ENCODE measurements around the gene DDX24.

The DDX24 gene

DNA sequence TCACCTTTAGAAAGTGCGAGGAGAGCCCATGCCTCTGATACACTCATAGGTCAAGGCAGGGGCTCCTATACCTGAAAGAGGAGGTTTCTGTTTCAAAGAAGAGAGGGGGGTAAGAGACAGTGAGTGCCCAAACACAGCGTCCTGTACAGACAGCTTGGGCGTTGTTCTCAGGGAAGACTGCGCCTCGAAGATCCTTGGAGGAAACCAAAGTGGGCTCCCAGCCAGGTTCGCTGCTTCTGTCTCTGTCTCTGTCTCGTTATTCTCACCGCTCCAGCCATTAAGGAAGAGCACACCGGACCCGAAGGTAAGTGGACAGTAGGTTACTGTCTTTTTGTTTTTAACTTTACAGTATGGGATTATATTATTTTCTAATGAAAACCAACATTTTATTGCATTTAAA lies 23.7 kb upstream of the DDX24 start:
- no peak for TF ChIP-seq ZFX (IDR thresholded peaks at IDR 0.05; ENCODE audit: borderline replicate concordance)
- TF ChIP-seq, protein P1, sequence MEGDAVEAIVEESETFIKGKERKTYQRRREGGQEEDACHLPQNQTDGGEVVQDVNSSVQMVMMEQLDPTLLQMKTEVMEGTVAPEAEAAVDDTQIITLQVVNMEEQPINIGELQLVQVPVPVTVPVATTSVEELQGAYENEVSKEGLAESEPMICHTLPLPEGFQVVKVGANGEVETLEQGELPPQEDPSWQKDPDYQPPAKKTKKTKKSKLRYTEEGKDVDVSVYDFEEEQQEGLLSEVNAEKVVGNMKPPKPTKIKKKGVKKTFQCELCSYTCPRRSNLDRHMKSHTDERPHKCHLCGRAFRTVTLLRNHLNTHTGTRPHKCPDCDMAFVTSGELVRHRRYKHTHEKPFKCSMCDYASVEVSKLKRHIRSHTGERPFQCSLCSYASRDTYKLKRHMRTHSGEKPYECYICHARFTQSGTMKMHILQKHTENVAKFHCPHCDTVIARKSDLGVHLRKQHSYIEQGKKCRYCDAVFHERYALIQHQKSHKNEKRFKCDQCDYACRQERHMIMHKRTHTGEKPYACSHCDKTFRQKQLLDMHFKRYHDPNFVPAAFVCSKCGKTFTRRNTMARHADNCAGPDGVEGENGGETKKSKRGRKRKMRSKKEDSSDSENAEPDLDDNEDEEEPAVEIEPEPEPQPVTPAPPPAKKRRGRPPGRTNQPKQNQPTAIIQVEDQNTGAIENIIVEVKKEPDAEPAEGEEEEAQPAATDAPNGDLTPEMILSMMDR (IDR thresholded peaks at IDR 0.05), result no peak

DNA sequence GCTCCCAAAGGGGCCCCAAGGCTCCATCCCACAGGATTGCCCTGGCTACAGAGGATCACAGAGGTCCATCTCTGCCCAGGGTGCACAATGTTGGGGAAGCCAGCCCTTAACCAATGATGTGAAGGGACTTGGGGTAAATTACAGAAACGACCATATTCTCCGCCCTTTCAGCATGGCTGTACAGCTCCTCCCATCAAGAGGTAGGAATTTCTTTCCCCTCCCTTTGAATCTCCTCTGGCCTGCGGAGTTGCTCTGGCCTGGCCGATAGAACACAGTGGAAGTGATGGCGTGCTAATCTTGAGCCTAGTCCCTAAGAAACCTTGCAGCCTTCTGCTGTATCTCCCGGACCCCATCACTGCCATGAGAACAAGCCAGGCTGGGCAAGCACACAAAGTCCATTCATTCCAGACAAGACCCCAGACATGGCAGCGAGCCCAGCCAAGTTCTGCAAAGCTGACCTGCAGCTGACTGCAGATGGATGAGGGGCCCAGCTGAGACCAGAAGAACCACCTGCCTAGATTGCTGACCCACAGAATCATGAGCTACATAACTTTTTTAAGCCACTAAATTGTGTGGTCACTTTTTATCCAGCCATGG lies 22.6 kb upstream of the DDX24 start:
- H3K27ac ChIP-seq, result no peak overlapping the region
- TF ChIP-seq, protein P1 (IDR thresholded peaks at IDR 0.05), result no peak
- no peak for TF ChIP-seq ZFX (IDR thresholded peaks at IDR 0.05; ENCODE audit: borderline replicate concordance)

More for the DNA sequence above, 23.7 kb upstream of the DDX24 start:
- H3K27ac ChIP-seq, result no peak overlapping the region

DNA sequence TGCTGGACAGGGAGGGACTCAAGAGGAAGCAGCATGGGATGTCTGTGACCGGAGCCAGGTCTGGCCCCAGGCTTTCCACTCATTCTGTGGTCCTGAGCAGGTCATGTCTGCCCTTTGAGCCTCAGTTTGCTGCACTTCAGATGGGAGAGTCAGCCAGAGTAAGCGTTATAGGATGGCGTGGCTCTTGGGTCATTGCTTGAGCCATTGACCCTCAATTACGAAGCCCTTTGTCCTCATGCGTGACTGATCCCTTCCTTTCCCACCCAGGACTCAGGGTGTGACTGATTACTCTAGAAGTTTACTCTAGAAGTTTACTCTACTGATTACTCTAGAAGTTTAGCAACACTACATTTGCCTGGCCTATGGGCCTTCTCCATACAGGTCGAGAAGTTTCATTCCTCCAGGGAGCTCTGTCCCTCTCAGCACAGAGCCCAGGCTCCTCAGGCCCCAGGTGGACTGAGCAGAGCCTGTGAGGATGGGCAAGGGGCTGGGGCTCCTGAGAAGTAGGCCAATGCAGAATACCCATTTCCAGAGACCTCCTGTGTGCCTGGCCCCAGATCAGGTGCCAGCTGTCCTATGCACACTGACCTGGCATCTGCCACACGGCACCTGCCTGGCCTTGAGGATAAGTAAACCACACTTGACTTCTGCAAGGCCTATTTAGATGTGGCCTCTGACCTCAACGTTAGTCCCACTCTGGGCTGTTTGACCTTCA lies 21.9 kb upstream of the DDX24 start:
- TF ChIP-seq, protein P1 (IDR thresholded peaks at IDR 0.05), result no peak
- TF ChIP-seq ZFX (IDR thresholded peaks at IDR 0.05; ENCODE audit: borderline replicate concordance), result no peak
- no peak overlapping the region for H3K27ac ChIP-seq

DNA sequence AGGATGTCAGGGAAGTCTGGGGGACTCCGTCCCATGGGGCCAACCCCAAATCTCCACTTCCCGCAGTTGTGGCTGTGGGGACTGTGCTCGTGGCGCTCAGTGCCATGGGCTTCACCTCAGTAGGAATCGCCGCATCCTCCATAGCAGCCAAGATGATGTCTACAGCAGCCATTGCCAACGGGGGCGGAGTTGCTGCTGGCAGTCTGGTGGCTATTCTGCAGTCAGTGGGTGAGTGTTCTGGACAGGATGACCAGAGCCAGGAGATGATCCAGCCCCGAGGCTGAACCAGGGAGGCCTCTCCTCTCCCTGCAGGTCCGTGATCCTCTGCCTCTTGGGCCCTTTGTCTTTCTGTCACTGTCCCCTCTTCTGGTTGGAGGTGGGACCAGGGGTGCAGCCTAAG lies 20.7 kb upstream of the DDX24 start:
- H3K27ac ChIP-seq, result no peak overlapping the region
- TF ChIP-seq ZFX (IDR thresholded peaks at IDR 0.05; ENCODE audit: borderline replicate concordance), result no peak
- TF ChIP-seq, protein P1 (IDR thresholded peaks at IDR 0.05), result no peak

DNA sequence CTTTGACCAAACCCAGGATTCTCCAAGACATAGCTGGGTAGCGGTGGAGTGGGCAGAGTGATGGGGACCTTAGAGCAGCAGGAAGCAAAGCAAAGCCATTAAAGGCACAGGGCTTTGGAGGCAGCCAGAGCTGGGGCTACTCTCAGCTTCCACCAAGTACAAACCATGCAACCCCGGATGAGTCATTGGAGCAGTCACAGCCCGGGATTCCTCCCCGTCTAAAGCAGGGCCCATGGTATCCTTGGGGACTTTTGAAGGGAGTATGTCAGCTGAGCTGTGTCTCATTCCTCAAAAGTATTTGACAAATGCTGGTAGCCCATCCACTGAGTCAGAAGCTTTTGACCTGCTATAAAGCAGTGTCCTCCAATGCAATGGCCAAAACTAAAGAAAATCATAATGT lies 19.8 kb upstream of the DDX24 start:
- TF ChIP-seq ZFX (IDR thresholded peaks at IDR 0.05; ENCODE audit: borderline replicate concordance), result no peak
- TF ChIP-seq, protein P1 (IDR thresholded peaks at IDR 0.05), result no peak
- no peak overlapping the region for H3K27ac ChIP-seq

DNA sequence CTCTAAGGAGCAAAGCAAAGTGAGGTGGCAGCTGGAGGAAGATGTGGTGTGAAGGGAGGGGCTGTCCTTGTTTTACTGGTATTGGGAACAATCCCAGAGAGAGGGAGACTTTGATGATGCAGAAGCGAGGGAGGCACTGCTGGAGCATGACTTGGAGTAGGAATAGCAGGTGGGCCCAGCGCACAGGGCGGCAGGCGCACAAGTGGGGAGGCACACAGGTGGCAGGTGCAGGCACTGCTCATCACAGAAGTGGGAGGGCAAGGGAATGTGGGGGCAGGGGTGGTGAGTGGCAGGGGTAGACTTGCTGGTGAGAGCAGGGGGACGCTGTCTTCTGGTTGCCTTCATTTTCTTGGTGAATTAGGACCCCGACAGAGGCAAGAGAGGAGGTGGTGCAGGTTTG lies 18.0 kb upstream of the DDX24 start:
- TF ChIP-seq, protein P1 (IDR thresholded peaks at IDR 0.05), result no peak
- TF ChIP-seq ZFX (IDR thresholded peaks at IDR 0.05; ENCODE audit: borderline replicate concordance), result no peak
- H3K27ac ChIP-seq, result no peak overlapping the region

DNA sequence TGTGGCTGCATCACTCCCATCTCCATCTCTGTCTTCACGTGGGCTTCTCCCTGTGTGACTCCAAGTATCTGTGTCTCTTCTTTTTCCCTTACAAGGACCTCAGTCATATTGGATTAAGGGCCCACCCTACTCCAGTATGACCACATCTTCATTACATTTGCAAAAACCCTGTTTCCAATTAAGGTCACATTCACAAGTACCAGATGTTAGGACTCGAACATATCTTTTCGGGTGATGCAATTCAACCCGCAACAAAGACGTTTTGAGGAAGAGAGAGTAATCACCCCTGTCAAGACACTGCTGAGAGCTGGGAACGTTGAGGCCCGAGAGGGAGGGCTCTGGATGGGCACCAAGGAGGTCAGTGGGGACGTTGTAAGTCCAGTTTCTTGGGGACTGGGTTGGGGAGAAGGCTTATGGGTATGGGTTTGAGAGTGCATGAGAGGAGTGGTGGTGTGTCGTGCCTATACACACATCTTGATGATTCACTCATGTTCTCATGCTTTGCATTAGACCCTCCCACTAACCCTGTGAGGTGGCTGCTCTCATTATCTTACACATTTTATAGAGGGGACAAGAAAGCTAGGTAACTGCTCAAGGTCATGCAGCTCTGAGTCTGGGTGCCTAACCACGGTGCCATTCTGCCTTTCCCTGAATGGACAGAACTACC lies 17.5 kb upstream of the DDX24 start:
- TF ChIP-seq, protein P1 (IDR thresholded peaks at IDR 0.05), result no peak
- TF ChIP-seq ZFX (IDR thresholded peaks at IDR 0.05; ENCODE audit: borderline replicate concordance), result no peak
- H3K27ac ChIP-seq, result no peak overlapping the region
